ENCODE results near the gene ANKRD33.

ANKRD33 gene

DNA sequence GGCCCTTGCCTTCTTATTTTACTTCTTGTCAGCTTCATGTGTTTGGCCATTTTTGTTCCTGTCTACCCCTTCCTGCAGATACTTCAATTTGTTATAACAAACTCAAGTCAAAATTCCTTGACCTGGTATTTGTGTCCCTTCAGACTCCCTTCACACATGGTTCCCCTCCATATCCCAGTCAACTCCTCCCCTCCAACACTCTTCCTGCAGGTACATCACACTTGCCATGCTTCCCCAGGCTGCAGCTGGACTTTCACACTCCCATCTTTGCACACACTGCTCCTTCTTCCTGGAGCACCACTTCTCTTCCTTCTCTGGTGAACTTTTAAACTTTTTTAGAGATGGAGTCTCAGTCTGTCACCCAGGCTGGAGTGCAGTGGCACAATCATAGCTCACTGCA, 20.5 kb upstream of the ANKRD33 start:
- peaks cover 0 to 9% of the 10 kb centered on the region in 2 experiments for H3K4me1 ChIP-seq (ENCODE audit: control insufficient read depth in 1 of 2, insufficient read depth in 1 of 2, low read depth in 1 of 2, low read length in 1 of 2)
- H3K36me3 ChIP-seq: no peaks in the 10 kb centered on the region

DNA sequence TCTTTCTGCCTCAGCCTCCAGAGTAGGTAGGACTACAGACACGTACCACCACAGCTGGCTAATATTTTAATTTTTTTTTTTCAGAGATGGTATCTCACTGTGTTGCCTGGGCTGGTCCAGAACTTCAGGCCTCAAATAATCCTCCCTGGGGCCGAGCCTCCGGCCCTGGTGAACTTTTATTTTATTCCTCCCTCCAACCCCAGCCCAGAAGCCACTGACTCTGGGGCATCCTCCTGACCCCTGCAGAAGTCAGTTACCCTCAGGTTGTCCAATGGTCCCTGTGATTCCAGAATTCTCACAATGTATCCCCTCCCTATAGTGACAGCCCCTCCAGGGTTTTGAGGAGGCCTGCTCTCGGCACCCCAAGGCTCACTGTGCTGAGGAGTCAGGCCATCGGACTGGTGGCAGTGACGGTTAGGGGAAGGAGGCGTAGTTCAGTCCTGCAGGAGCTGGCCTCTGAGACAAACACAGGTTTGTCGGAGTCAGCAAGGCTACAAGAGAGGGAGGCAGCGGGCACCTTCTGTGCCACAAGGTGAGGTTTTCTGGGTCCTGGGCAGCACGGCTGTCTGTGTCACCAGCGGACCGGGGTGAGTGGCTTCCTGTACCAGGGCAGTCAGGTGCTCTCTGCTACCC, 20.0 kb upstream of the ANKRD33 start:
- H3K4me1 ChIP-seq (ENCODE audit: control insufficient read depth in 1 of 2, insufficient read depth in 1 of 2, low read depth in 1 of 2, low read length in 1 of 2): peaks cover 0 to 9% of the 10 kb centered on the region in 2 experiments
- TF ChIP-seq, protein P1, sequence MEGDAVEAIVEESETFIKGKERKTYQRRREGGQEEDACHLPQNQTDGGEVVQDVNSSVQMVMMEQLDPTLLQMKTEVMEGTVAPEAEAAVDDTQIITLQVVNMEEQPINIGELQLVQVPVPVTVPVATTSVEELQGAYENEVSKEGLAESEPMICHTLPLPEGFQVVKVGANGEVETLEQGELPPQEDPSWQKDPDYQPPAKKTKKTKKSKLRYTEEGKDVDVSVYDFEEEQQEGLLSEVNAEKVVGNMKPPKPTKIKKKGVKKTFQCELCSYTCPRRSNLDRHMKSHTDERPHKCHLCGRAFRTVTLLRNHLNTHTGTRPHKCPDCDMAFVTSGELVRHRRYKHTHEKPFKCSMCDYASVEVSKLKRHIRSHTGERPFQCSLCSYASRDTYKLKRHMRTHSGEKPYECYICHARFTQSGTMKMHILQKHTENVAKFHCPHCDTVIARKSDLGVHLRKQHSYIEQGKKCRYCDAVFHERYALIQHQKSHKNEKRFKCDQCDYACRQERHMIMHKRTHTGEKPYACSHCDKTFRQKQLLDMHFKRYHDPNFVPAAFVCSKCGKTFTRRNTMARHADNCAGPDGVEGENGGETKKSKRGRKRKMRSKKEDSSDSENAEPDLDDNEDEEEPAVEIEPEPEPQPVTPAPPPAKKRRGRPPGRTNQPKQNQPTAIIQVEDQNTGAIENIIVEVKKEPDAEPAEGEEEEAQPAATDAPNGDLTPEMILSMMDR (IDR thresholded peaks at IDR 0.05): no peak
- peaks cover 100% of the 10 kb centered on the region for H3K27me3 ChIP-seq

More for the DNA sequence above, 20.5 kb upstream of the ANKRD33 start:
- TF ChIP-seq, protein P1 (IDR thresholded peaks at IDR 0.05): no peak
- no peak overlapping the region for H3K27ac ChIP-seq
- no peak overlapping the region for H3K4me3 ChIP-seq (ENCODE audit: low read depth in 1 of 2, low read length in 1 of 2)
- no peaks in the 10 kb centered on the region for H3K9me3 ChIP-seq
- H3K27me3 ChIP-seq: peaks cover 100% of the 10 kb centered on the region

GRCh38 chr12:51868821-51869495, 18.9 kb upstream of the ANKRD33 start:
- no peaks in the 10 kb centered on the region for H3K36me3 ChIP-seq
- peaks cover 0 to 2% of the 10 kb centered on the region in 2 experiments for H3K4me1 ChIP-seq (ENCODE audit: control insufficient read depth in 1 of 2, insufficient read depth in 1 of 2, low read depth in 1 of 2, low read length in 1 of 2)
- H3K9me3 ChIP-seq: no peaks in the 10 kb centered on the region
- H3K27ac ChIP-seq: no peak overlapping the region
- peaks cover 100% of the 10 kb centered on the region for H3K27me3 ChIP-seq
- H3K4me3 ChIP-seq (ENCODE audit: low read depth in 1 of 2, low read length in 1 of 2): no peak overlapping the region
- TF ChIP-seq, protein P1 (IDR thresholded peaks at IDR 0.05): no peak

More for the DNA sequence above, 20.0 kb upstream of the ANKRD33 start:
- no peaks in the 10 kb centered on the region for H3K9me3 ChIP-seq
- H3K36me3 ChIP-seq: no peaks in the 10 kb centered on the region
- no peak overlapping the region for H3K27ac ChIP-seq
- H3K4me3 ChIP-seq (ENCODE audit: low read depth in 1 of 2, low read length in 1 of 2): no peak overlapping the region

GRCh38 chr12:51869496-51869865, 18.4 kb upstream of the ANKRD33 start:
- Histone ChIP-seq H3K4me3 (ENCODE audit: low read depth in 1 of 2, low read length in 1 of 2) (no peak overlapping the region), H3K27ac (no peak overlapping the region), H3K9me3 (no peaks in the 10 kb centered on the region), H3K27me3 (peaks cover 100% of the 10 kb centered on the region), H3K36me3 (no peaks in the 10 kb centered on the region), H3K4me1 (ENCODE audit: control insufficient read depth in 1 of 2, insufficient read depth in 1 of 2, low read depth in 1 of 2, low read length in 1 of 2) (no peaks in the 10 kb centered on the region)
- TF ChIP-seq, protein P1 (IDR thresholded peaks at IDR 0.05): no peak

- no peak overlapping the region for H3K27ac ChIP-seq
- peaks cover 100% of the 10 kb centered on the region for H3K27me3 ChIP-seq
- TF ChIP-seq, protein P1 (IDR thresholded peaks at IDR 0.05): no peak
- H3K4me1 ChIP-seq (ENCODE audit: control insufficient read depth in 1 of 2, insufficient read depth in 1 of 2, low read depth in 1 of 2, low read length in 1 of 2): no peaks in the 10 kb centered on the region
- H3K9me3 ChIP-seq: no peaks in the 10 kb centered on the region
- no peaks in the 10 kb centered on the region for H3K36me3 ChIP-seq
- H3K4me3 ChIP-seq (ENCODE audit: low read depth in 1 of 2, low read length in 1 of 2): no peak overlapping the region
Observed at GRCh38 chr12:51869931-51870330, 18.0 kb upstream of the ANKRD33 start.

Measured in neutrophil (primary cell).